ENCODE results near the gene ATXN7L2. TPM values are rescaled to one million over a fixed set of nuclear protein-coding genes. Genes with fewer than 3 reads are reported as not detected.

The ATXN7L2 gene
- total and polyA plus RNA-seq, 2 of the 8 experiments (the other 6 are each of a cell fraction or from before 2014, with no cell fraction given) = 8.1 to 9.3 TPM

GRCh38 chr1:109479901-109480300, 3.8 kb upstream of the ATXN7L2 start:
- no peak overlapping the region for H3K18ac ChIP-seq (ENCODE audit: extremely low read depth, low read length)
- no peak overlapping the region for H3K4ac ChIP-seq (replicated peaks; ENCODE audit: insufficient read length, low read depth, low read length)
- H2AK5ac ChIP-seq (ENCODE audit: low read depth, low read length) = no peak overlapping the region
- H3K23ac ChIP-seq (ENCODE audit: insufficient read length) = no peak overlapping the region
- no peaks in the 10 kb centered on the region for H3K36me3 ChIP-seq (ENCODE audit: control insufficient read depth in 2 of 4, insufficient read depth in 4 of 4, low read length in 3 of 4)
- H2AFZ ChIP-seq (ENCODE audit: low read length) = no peak overlapping the region
- H3K9me3 ChIP-seq (ENCODE audit: insufficient read depth in 2 of 2, low read depth in 1 of 2, low read length in 1 of 2) = no peaks in the 10 kb centered on the region
- no peak overlapping the region for H3K4me3 ChIP-seq (ENCODE audit: extremely low read depth in 1 of 4, insufficient read depth in 2 of 4, low read depth in 3 of 4, low read length in 4 of 4)
- H3K27me3 ChIP-seq (replicated peaks in 1 of 4; ENCODE audit: control insufficient read depth in 3 of 4, extremely low read depth in 1 of 4, insufficient read depth in 3 of 4, low read length in 3 of 4) = peaks cover 0 to 5% (median under 1%) of the 10 kb centered on the region in 4 experiments; a peak in 3 of 7 replicates
- H2BK12ac ChIP-seq (ENCODE audit: low read depth, low read length) = no peak overlapping the region
- DNase-seq (ENCODE audit: low read depth in 1 of 2, low spot score in 2 of 2) (no peak), FAIRE-seq (no peak)
- 87% methylated on average over 3 of the region's 3 CpGs; no CpG with 5 or more reads in 1 of the 2 experiments for WGBS, 2 experiments (ENCODE audit: extremely low coverage in 1 of 2, insufficient coverage in 1 of 2, insufficient read length in 1 of 2, insufficient replicate concordance in 2 of 2, low coverage in 1 of 2, low lambda C conversion rate in 2 of 2, missing lambda C conversion rate in 1 of 2)
- no peaks in the 10 kb centered on the region for H3K79me1 ChIP-seq (ENCODE audit: low read depth, low read length)
- no peak overlapping the region for H2BK20ac ChIP-seq (ENCODE audit: low read length)
- H2BK5ac ChIP-seq (ENCODE audit: low read depth, low read length) = no peak overlapping the region
- H4K5ac ChIP-seq (ENCODE audit: insufficient read length, low read depth, low read length) = no peak overlapping the region
- no peak overlapping the region for H4K91ac ChIP-seq (replicated peaks; ENCODE audit: insufficient read length, low read length)
- ChIA-PET POLR2A (ENCODE audit: partially characterized antibody) (interaction anchor here (0.9 to 1.2 kb wide), 4 partner anchors 10 to 158 kb away, joined by 3 to 4 read pairs (median 3); partner anchors contain the start of gene PSMA5), CTCF (ENCODE audit: partially characterized antibody) (interaction anchor here (0.6 to 43.7 kb wide), 7 partner anchors 11 to 313 kb away, joined by 3 to 1755 read pairs (median 9); partner anchors contain the start of genes CYB561D1 and GPR61)
- H3K14ac ChIP-seq (ENCODE audit: insufficient read length) = no peak overlapping the region
- H4K8ac ChIP-seq (ENCODE audit: extremely low read depth, insufficient read depth, low read length) = no peak overlapping the region
- no peaks in the 10 kb centered on the region for H3K79me2 ChIP-seq (ENCODE audit: control insufficient read depth in 1 of 2, insufficient read depth in 2 of 2, low read length in 2 of 2)
- no peak overlapping the region for H2BK120ac ChIP-seq (replicated peaks; ENCODE audit: low read depth, low read length)
- no peak overlapping the region for H3K56ac ChIP-seq (replicated peaks; ENCODE audit: insufficient read length, low read depth, low read length)
- no peak overlapping the region for H2BK15ac ChIP-seq (ENCODE audit: low read length)
- peaks cover 0 to 7% (median 1%) of the 10 kb centered on the region in 4 experiments; a peak in 3 of 7 replicates for H3K4me1 ChIP-seq (replicated peaks in 1 of 4; ENCODE audit: control insufficient read depth in 3 of 4, insufficient read depth in 4 of 4, low read length in 3 of 4)
- peaks cover 0 to 2% of the 10 kb centered on the region in 2 experiments for H4K20me1 ChIP-seq (replicated peaks in 1 of 2; ENCODE audit: control insufficient read depth in 1 of 2, insufficient read depth in 2 of 2, low read length in 2 of 2)
- no peak overlapping the region for H3K9ac ChIP-seq (replicated peaks in 1 of 4; ENCODE audit: extremely low read depth in 1 of 4, low read depth in 3 of 4, low read length in 3 of 4)
- H3K4me2 ChIP-seq (ENCODE audit: insufficient read depth in 1 of 2, low read depth in 2 of 2, low read length in 2 of 2) = no peak overlapping the region
- peaks cover 14% of the 10 kb centered on the region for H3K23me2 ChIP-seq (ENCODE audit: low read depth, low read length)
- no peak overlapping the region for H3K27ac ChIP-seq (ENCODE audit: low read depth, low read length)
- TF ChIP-seq SIRT6 (IDR thresholded peaks at IDR 0.05; ENCODE audit: low read length) (no peak), JUN (IDR thresholded peaks at IDR 0.05; ENCODE audit: low read depth, low read length) (no peak), RFX5 (IDR thresholded peaks at IDR 0.05; ENCODE audit: borderline replicate concordance, low read depth, low read length) (no peak), GABPA (IDR thresholded peaks at IDR 0.05; ENCODE audit: borderline replicate concordance, insufficient read depth, low read length) (no peak), BACH1 (IDR thresholded peaks at IDR 0.05; ENCODE audit: low read length) (no peak), POLR2A (IDR thresholded peaks at IDR 0.05; ENCODE audit: control extremely low read depth in 1 of 2, low read depth in 2 of 2, low read length in 2 of 2) (no peak)
